ENCODE measurements around the gene LIPM. TPM values are rescaled to one million over a fixed set of nuclear protein-coding genes. Genes with fewer than 3 reads are reported as not detected.

LIPM gene
- total RNA-seq, 1 donor: not detected

GRCh38 chr10:88794731-88795130, 7.8 kb upstream of the LIPM start:
- DNase-seq (ENCODE audit: low read depth): peak; percentile 74
- no peak overlapping the region for H3K4me3 ChIP-seq (ENCODE audit: low read depth, low read length)
- no peak for TF ChIP-seq CTCF (IDR thresholded peaks at IDR 0.05; ENCODE audit: insufficient read depth, low read length)

- TF ChIP-seq CTCF (IDR thresholded peaks at IDR 0.05; ENCODE audit: insufficient read depth, low read length): no peak
- peak; percentile 92 for DNase-seq (ENCODE audit: low read depth)
- H3K4me3 ChIP-seq (ENCODE audit: low read depth, low read length): no peak overlapping the region
Observed at GRCh38 chr10:88800152-88801125, 2.1 kb upstream of the LIPM start.

- DNase-seq (ENCODE audit: low read depth): no peak
- TF ChIP-seq CTCF (IDR thresholded peaks at IDR 0.05; ENCODE audit: insufficient read depth, low read length): no peak
- H3K4me3 ChIP-seq (ENCODE audit: low read depth, low read length): no peak overlapping the region
Observed at GRCh38 chr10:88803641-88804040, 1.1 kb downstream of the LIPM start.

- H3K4me3 ChIP-seq (ENCODE audit: low read depth, low read length): no peak overlapping the region
- TF ChIP-seq CTCF (IDR thresholded peaks at IDR 0.05; ENCODE audit: insufficient read depth, low read length): no peak
- no peak for DNase-seq (ENCODE audit: low read depth)
Observed at GRCh38 chr10:88804083-88804812, 1.7 kb downstream of the LIPM start.

- no peak for TF ChIP-seq CTCF (IDR thresholded peaks at IDR 0.05; ENCODE audit: insufficient read depth, low read length)
- H3K4me3 ChIP-seq (ENCODE audit: low read depth, low read length): no peak overlapping the region
- DNase-seq (ENCODE audit: low read depth): peak; percentile 27
Observed at GRCh38 chr10:88805361-88805760, 2.8 kb downstream of the LIPM start.

- no peak for TF ChIP-seq CTCF (IDR thresholded peaks at IDR 0.05; ENCODE audit: insufficient read depth, low read length)
- H3K4me3 ChIP-seq (ENCODE audit: low read depth, low read length): no peak overlapping the region
- no peak for DNase-seq (ENCODE audit: low read depth)
Observed at GRCh38 chr10:88805924-88806323, 3.4 kb downstream of the LIPM start.
